ENCODE measurements around the gene SS18.

Gene SS18

GRCh38 chr18:26091047-26091630, 726 bp upstream of the SS18 start:
- in situ Hi-C loops (cut with HindIII; ENCODE audit: low sequenced_read_pairs), result no loop called here
- H3K4me3 ChIP-seq (ENCODE audit: low read depth, low read length), result peak overlapping the region; percentile 87
- DNase-seq (ENCODE audit: low read depth), result no peak
- no peak for TF ChIP-seq CTCF (IDR thresholded peaks at IDR 0.05; ENCODE audit: low read depth, low read length, missing control alignments)

GRCh38 chr18:26089293-26090129, 902 bp downstream of the SS18 start:
- peak; percentile 8 for DNase-seq (ENCODE audit: low read depth)
- in situ Hi-C loops (cut with HindIII; ENCODE audit: low sequenced_read_pairs), result no loop called here
- H3K4me3 ChIP-seq (ENCODE audit: low read depth, low read length), result peak overlapping the region; percentile 87
- TF ChIP-seq CTCF (IDR thresholded peaks at IDR 0.05; ENCODE audit: low read depth, low read length, missing control alignments), result no peak

GRCh38 chr18:26088487-26088886, 1.9 kb downstream of the SS18 start:
- DNase-seq (ENCODE audit: low read depth), result no peak
- no peak for TF ChIP-seq CTCF (IDR thresholded peaks at IDR 0.05; ENCODE audit: low read depth, low read length, missing control alignments)
- in situ Hi-C loops (cut with HindIII; ENCODE audit: low sequenced_read_pairs), result no loop called here
- peak overlapping the region; percentile 87 for H3K4me3 ChIP-seq (ENCODE audit: low read depth, low read length)

GRCh38 chr18:26086959-26087358, 3.5 kb downstream of the SS18 start:
- no peak overlapping the region for H3K4me3 ChIP-seq (ENCODE audit: low read depth, low read length)
- no peak for DNase-seq (ENCODE audit: low read depth)
- no peak for TF ChIP-seq CTCF (IDR thresholded peaks at IDR 0.05; ENCODE audit: low read depth, low read length, missing control alignments)
- in situ Hi-C loops (cut with HindIII; ENCODE audit: low sequenced_read_pairs), result no loop called here

GRCh38 chr18:26085056-26085455, 5.4 kb downstream of the SS18 start:
- TF ChIP-seq CTCF (IDR thresholded peaks at IDR 0.05; ENCODE audit: low read depth, low read length, missing control alignments), result no peak
- DNase-seq (ENCODE audit: low read depth), result no peak
- H3K4me3 ChIP-seq (ENCODE audit: low read depth, low read length), result no peak overlapping the region
- in situ Hi-C loops (cut with HindIII; ENCODE audit: low sequenced_read_pairs), result no loop called here

GRCh38 chr18:26083099-26083498, 7.3 kb downstream of the SS18 start:
- TF ChIP-seq CTCF (IDR thresholded peaks at IDR 0.05; ENCODE audit: low read depth, low read length, missing control alignments), result no peak
- in situ Hi-C loops (cut with HindIII; ENCODE audit: low sequenced_read_pairs), result no loop called here
- DNase-seq (ENCODE audit: low read depth), result no peak
- H3K4me3 ChIP-seq (ENCODE audit: low read depth, low read length), result no peak overlapping the region

Data from astrocyte of the cerebellum (primary cell).